ENCODE measurements around the gene COL11A2. TPM values are rescaled to one million over a fixed set of nuclear protein-coding genes. Genes with fewer than 3 reads are reported as not detected.

Gene COL11A2
- total and polyA plus RNA-seq, 7 experiments from 2014 or later: 0.26 to 3.5 (median 1.7) TPM; not detected in 1

GRCh38 chr6:33205191-33206026, 13.1 kb upstream of the COL11A2 start:
- CTCF ChIA-PET: interaction anchor here (0.7 to 1.1 kb wide), 3 partner anchors 9 to 35 kb away, joined by 3 to 4 read pairs (median 3); no protein-coding TSS in a partner anchor
- H3K36me3 Mint-ChIP-seq: peaks cover 7 to 37% (median 19%) of the 10 kb centered on the region in 5 donors
- H3K27me3 ChIP-seq (ENCODE audit: control insufficient read depth in 2 of 2, insufficient read depth in 2 of 2, low read length in 2 of 2): no peaks in the 10 kb centered on the region
- ATAC-seq (no peak), DNase-seq (peak in 1 of 9 donors; percentile 55)
- POLR2A ChIA-PET: interaction anchor here (0.8 to 2.4 kb wide), 4 partner anchors 44 to 1541 kb away, joined by 3 to 14 read pairs (median 4); partner anchors contain the start of genes GPANK1 and ZBTB22
- H3K9me3 Mint-ChIP-seq: peaks cover 0 to 1% (median 0%) of the 10 kb centered on the region in 11 donors
- H3K27ac Mint-ChIP-seq: peak overlapping the region; percentile 57 to 95 (median 92)
- H3K36me3 ChIP-seq (ENCODE audit: control insufficient read depth in 2 of 3, insufficient read depth in 3 of 3, low read length in 3 of 3): peaks cover 0 to 41% (median 10%) of the 10 kb centered on the region in 3 experiments
- intact Hi-C loops (cut with micrococcal nuclease): loop anchor here (2.0 to 10.0 kb wide), 4 partner anchors 213 to 2001 kb away; partner anchors contain the start of genes C6orf47 (in 1 of the 2), CLIC1 (in 1 of the 2), CSNK2B (in 1 of the 2) and CUTA (in 1 of the 2)
- no peaks in the 10 kb centered on the region for H3K9me3 ChIP-seq (ENCODE audit: control insufficient read depth in 2 of 3, low read length in 3 of 3)
- peak overlapping the region; percentile 78 to 100 (median 95) for H3K4me3 Mint-ChIP-seq
- H3K4me3 ChIP-seq (ENCODE audit: low read length): peak overlapping the region; percentile 89
- H3K4me1 Mint-ChIP-seq: peaks cover 48 to 71% (median 67%) of the 10 kb centered on the region in 7 donors
- no peaks in the 10 kb centered on the region for H3K27me3 Mint-ChIP-seq
- H3K4me1 ChIP-seq (ENCODE audit: control insufficient read depth in 2 of 2, insufficient read depth in 2 of 2, low read length in 2 of 2): peaks cover 28 to 38% of the 10 kb centered on the region in 2 donors
- peak overlapping the region; percentile 89 for H3K27ac ChIP-seq (ENCODE audit: low read depth, low read length)

- ATAC-seq (peak; percentile 74), DNase-seq (peak; percentile 68 to 93 (median 76))
- POLR2A ChIA-PET: interaction anchor here (0.7 to 2.4 kb wide), 6 partner anchors 44 to 1540 kb away, joined by 3 to 14 read pairs (median 4); partner anchors contain the start of genes GPANK1, RGL2, RPS18 and VPS52
- peaks cover 7 to 29% (median 15%) of the 10 kb centered on the region in 5 donors for H3K36me3 Mint-ChIP-seq
- peaks cover 49 to 70% (median 66%) of the 10 kb centered on the region in 7 donors for H3K4me1 Mint-ChIP-seq
- intact Hi-C loops (cut with micrococcal nuclease): loop anchor here (1.0 to 10.0 kb wide), 10 partner anchors 45 to 2000 kb away; partner anchors contain the start of genes C6orf47 (in 1 of the 2), CLIC1 (in 1 of the 2), CSNK2B (in 1 of the 2) and CUTA (in 1 of the 2)
- H3K4me3 Mint-ChIP-seq: peak within 1 kb of the TSS; percentile 86 to 100 (median 98)
- peak within 1 kb of the TSS; percentile 75 to 97 (median 92) for H3K27ac Mint-ChIP-seq
- H3K27me3 Mint-ChIP-seq: no peaks in the 10 kb centered on the region
- peak within 1 kb of the TSS; percentile 89 for H3K4me3 ChIP-seq (ENCODE audit: low read length)
- peaks cover 0 to 39% (median 10%) of the 10 kb centered on the region in 3 experiments for H3K36me3 ChIP-seq (ENCODE audit: control insufficient read depth in 2 of 3, insufficient read depth in 3 of 3, low read length in 3 of 3)
- H3K4me1 ChIP-seq (ENCODE audit: control insufficient read depth in 2 of 2, insufficient read depth in 2 of 2, low read length in 2 of 2): peaks cover 30 to 37% of the 10 kb centered on the region in 2 donors
- CTCF ChIA-PET: interaction anchor here (1.1 kb wide), 1 partner anchor 9 kb away, joined by 3 read pairs; no protein-coding TSS in a partner anchor
- peak within 1 kb of the TSS; percentile 89 for H3K27ac ChIP-seq (ENCODE audit: low read depth, low read length)
- peaks cover 0 to 1% (median 0%) of the 10 kb centered on the region in 11 donors for H3K9me3 Mint-ChIP-seq
- H3K9me3 ChIP-seq (ENCODE audit: control insufficient read depth in 2 of 3, low read length in 3 of 3): no peaks in the 10 kb centered on the region
- H3K27me3 ChIP-seq (ENCODE audit: control insufficient read depth in 2 of 2, insufficient read depth in 2 of 2, low read length in 2 of 2): no peaks in the 10 kb centered on the region
Observed at GRCh38 chr6:33204415-33205190, 12.3 kb upstream of the COL11A2 start, which contains the start of gene HSD17B8. HSD17B8 (plus strand) TSS chr6:33204655; CDS start chr6:33204669, 14 bp downstream.

- peak overlapping the region; percentile 89 for H3K27ac ChIP-seq (ENCODE audit: low read depth, low read length)
- ATAC-seq (no peak), DNase-seq (no peak)
- Mint-ChIP-seq H3K4me3 (peak overlapping the region; percentile 78 to 100 (median 95)), H3K9me3 (no peaks in the 10 kb centered on the region), H3K4me1 (peaks cover 50 to 70% (median 66%) of the 10 kb centered on the region in 7 donors), H3K36me3 (peaks cover 7 to 26% (median 13%) of the 10 kb centered on the region in 5 donors), H3K27me3 (no peaks in the 10 kb centered on the region), H3K27ac (peak overlapping the region; percentile 68 to 97 (median 82))
- no peaks in the 10 kb centered on the region for H3K9me3 ChIP-seq (ENCODE audit: control insufficient read depth in 2 of 3, low read length in 3 of 3)
- peaks cover 34 to 36% of the 10 kb centered on the region in 2 donors for H3K4me1 ChIP-seq (ENCODE audit: control insufficient read depth in 2 of 2, insufficient read depth in 2 of 2, low read length in 2 of 2)
- H3K27me3 ChIP-seq (ENCODE audit: control insufficient read depth in 2 of 2, insufficient read depth in 2 of 2, low read length in 2 of 2): no peaks in the 10 kb centered on the region
- intact Hi-C loops (cut with micrococcal nuclease): loop anchor here (1.0 to 10.0 kb wide), 10 partner anchors 45 to 1999 kb away; partner anchors contain the start of genes C6orf47 (in 1 of the 2), CLIC1 (in 1 of the 2), CSNK2B (in 1 of the 2) and CUTA (in 1 of the 2)
- ChIA-PET POLR2A (interaction anchor here (0.7 to 2.4 kb wide), 5 partner anchors 45 to 1539 kb away, joined by 3 to 14 read pairs (median 4); partner anchors contain the start of genes GPANK1, RGL2, RPS18 and VPS52), CTCF (no interaction called here)
- peaks cover 0 to 36% (median 10%) of the 10 kb centered on the region in 3 experiments for H3K36me3 ChIP-seq (ENCODE audit: control insufficient read depth in 2 of 3, insufficient read depth in 3 of 3, low read length in 3 of 3)
- H3K4me3 ChIP-seq (ENCODE audit: low read length): peak overlapping the region; percentile 89
Observed at GRCh38 chr6:33204165-33204414, 11.8 kb upstream of the COL11A2 start.

- Histone ChIP-seq H3K27me3 (ENCODE audit: control insufficient read depth in 2 of 2, insufficient read depth in 2 of 2, low read length in 2 of 2) (no peaks in the 10 kb centered on the region), H3K27ac (ENCODE audit: low read depth, low read length) (peak overlapping the region; percentile 89), H3K36me3 (ENCODE audit: control insufficient read depth in 2 of 3, insufficient read depth in 3 of 3, low read length in 3 of 3) (peaks cover 0 to 36% (median 10%) of the 10 kb centered on the region in 3 experiments), H3K4me3 (ENCODE audit: low read length) (peak overlapping the region; percentile 89), H3K4me1 (ENCODE audit: control insufficient read depth in 2 of 2, insufficient read depth in 2 of 2, low read length in 2 of 2) (peaks cover 34% of the 10 kb centered on the region in 2 donors), H3K9me3 (ENCODE audit: control insufficient read depth in 2 of 3, low read length in 3 of 3) (no peaks in the 10 kb centered on the region)
- intact Hi-C loops (cut with micrococcal nuclease): loop anchor here (1.0 to 10.0 kb wide), 10 partner anchors 46 to 1999 kb away; partner anchors contain the start of genes C6orf47 (in 1 of the 2), CLIC1 (in 1 of the 2), CSNK2B (in 1 of the 2) and CUTA (in 1 of the 2)
- Mint-ChIP-seq H3K4me1 (peaks cover 51 to 70% (median 66%) of the 10 kb centered on the region in 7 donors), H3K4me3 (peak overlapping the region; percentile 86 to 100 (median 98)), H3K36me3 (peaks cover 7 to 26% (median 13%) of the 10 kb centered on the region in 5 donors), H3K27ac (peak overlapping the region; percentile 68 to 97 (median 85)), H3K9me3 (no peaks in the 10 kb centered on the region), H3K27me3 (no peaks in the 10 kb centered on the region)
- CTCF ChIA-PET: no interaction called here
- no peak for DNase-seq
- no peak for ATAC-seq
- POLR2A ChIA-PET: interaction anchor here (0.7 to 1.4 kb wide), 3 partner anchors 45 to 326 kb away, joined by 4 to 7 read pairs (median 4); partner anchors contain the start of gene VPS52
Observed at GRCh38 chr6:33203443-33204164, 11.3 kb upstream of the COL11A2 start.

- no peaks in the 10 kb centered on the region for H3K9me3 ChIP-seq (ENCODE audit: control insufficient read depth in 2 of 3, low read length in 3 of 3)
- intact Hi-C loops (cut with micrococcal nuclease): loop anchor here (5.0 to 10.0 kb wide), 8 partner anchors 85 to 1998 kb away; partner anchors contain the start of genes C6orf47 (in 1 of the 2), CLIC1 (in 1 of the 2), CSNK2B (in 1 of the 2) and GPANK1 (in 1 of the 2)
- no peak overlapping the region for H3K4me3 ChIP-seq (ENCODE audit: low read length)
- peaks cover 38 to 40% of the 10 kb centered on the region in 2 donors for H3K4me1 ChIP-seq (ENCODE audit: control insufficient read depth in 2 of 2, insufficient read depth in 2 of 2, low read length in 2 of 2)
- Mint-ChIP-seq H3K27ac (peak overlapping the region in 8 of 9 donors; percentile 40 to 98 (median 78)), H3K27me3 (no peaks in the 10 kb centered on the region), H3K4me3 (peak overlapping the region; percentile 77 to 100 (median 98)), H3K4me1 (peaks cover 58 to 78% (median 73%) of the 10 kb centered on the region in 7 donors), H3K36me3 (peaks cover 7 to 26% (median 13%) of the 10 kb centered on the region in 5 donors), H3K9me3 (no peaks in the 10 kb centered on the region)
- no peak for ATAC-seq
- H3K36me3 ChIP-seq (ENCODE audit: control insufficient read depth in 2 of 3, insufficient read depth in 3 of 3, low read length in 3 of 3): peaks cover 0 to 36% (median 10%) of the 10 kb centered on the region in 3 experiments
- ChIA-PET POLR2A (interaction anchor here (0.5 to 1.5 kb wide), 6 partner anchors 11 to 417 kb away, joined by 3 to 7 read pairs (median 4); partner anchors contain the start of gene VPS52), CTCF (no interaction called here)
- H3K27me3 ChIP-seq (ENCODE audit: control insufficient read depth in 2 of 2, insufficient read depth in 2 of 2, low read length in 2 of 2): no peaks in the 10 kb centered on the region
- H3K27ac ChIP-seq (ENCODE audit: low read depth, low read length): no peak overlapping the region
- no peak for DNase-seq
Observed at GRCh38 chr6:33202799-33203198, 10.5 kb upstream of the COL11A2 start.
